T47D (cell line): ENCODE measurements around the gene IFNLR1.
"Not testable (repeated sequence)": the region's sequence is repeated elsewhere in the genome, so short reads cannot be mapped to it uniquely, and the experiment has no call there.

Experiments
- DNase-seq, 2 experiments: peaks; one replicate each; pipeline versions ENCODE4 v3.0.0 to v3.0.0-alpha.2; 2011 to 2012; ENCODE audit warnings: low read depth in 1 of 2, low spot score in 1 of 2
- JUND ChIP-seq: IDR thresholded peaks from 2 replicates; pipeline ENCODE4 v1.6.1; 2012; ENCODE audit warnings: low read depth
- in situ Hi-C: cut with HindIII; loops from 2 replicates; pipeline ENCODE4 v1.10.0; 2016; ENCODE audit warnings: low sequenced_read_pairs, low pct_unique_long_range_greater_than_20kb

Gene IFNLR1

GRCh38 chr1:24216276-24217074 lies 29.4 kb upstream of the IFNLR1 start:
- peak in 1 of 2 experiments; percentile 51 for DNase-seq
- in situ Hi-C loops = no loop called here
- TF ChIP-seq JUND = no peak

- in situ Hi-C loops = no loop called here
- no peak for TF ChIP-seq JUND
- DNase-seq = no peak
Observed at GRCh38 chr1:24215226-24215814, 28.2 kb upstream of the IFNLR1 start.

GRCh38 chr1:24212376-24212775 lies 25.3 kb upstream of the IFNLR1 start:
- in situ Hi-C loops = no loop called here
- DNase-seq = no peak
- no peak for TF ChIP-seq JUND

- in situ Hi-C loops = no loop called here
- no peak for DNase-seq
- TF ChIP-seq JUND = no peak
Observed at GRCh38 chr1:24210195-24210627, 23.1 kb upstream of the IFNLR1 start.

- in situ Hi-C loops = no loop called here
- DNase-seq = no peak
Observed at GRCh38 chr1:24209097-24209496, 22.0 kb upstream of the IFNLR1 start.

GRCh38 chr1:24207709-24208108 lies 20.6 kb upstream of the IFNLR1 start:
- no peak for TF ChIP-seq JUND
- in situ Hi-C loops = no loop called here
- no peak for DNase-seq

More at GRCh38 chr1:24209097-24209496, 22.0 kb upstream of the IFNLR1 start:
- no peak for TF ChIP-seq JUND

GRCh38 chr1:24207395-24207687 lies 20.3 kb upstream of the IFNLR1 start:
- DNase-seq, in situ Hi-C loops: not testable (repeated sequence)

GRCh38 chr1:24206516-24207394 lies 19.7 kb upstream of the IFNLR1 start:
- in situ Hi-C loops = no loop called here
- no peak for TF ChIP-seq JUND
- peak in 1 of 2 experiments; percentile 7 for DNase-seq

GRCh38 chr1:24206083-24206464 lies 19.0 kb upstream of the IFNLR1 start:
- in situ Hi-C loops = no loop called here
- no peak for TF ChIP-seq JUND
- no peak for DNase-seq

GRCh38 chr1:24205345-24206082 lies 18.4 kb upstream of the IFNLR1 start:
- in situ Hi-C loops = no loop called here
- DNase-seq = no peak

GRCh38 chr1:24204116-24204515 lies 17.0 kb upstream of the IFNLR1 start:
- in situ Hi-C loops = no loop called here
- TF ChIP-seq JUND = no peak
- DNase-seq = no peak

More at GRCh38 chr1:24205345-24206082, 18.4 kb upstream of the IFNLR1 start:
- TF ChIP-seq JUND = no peak

- DNase-seq = peak in 1 of 2 experiments; percentile 54
- TF ChIP-seq JUND = no peak
- in situ Hi-C loops = no loop called here
Observed at GRCh38 chr1:24203404-24203803, 16.3 kb upstream of the IFNLR1 start.
